Measurements from ENCODE around the gene PSMB11. TPM values are rescaled to one million over a fixed set of nuclear protein-coding genes. Genes with fewer than 3 reads are reported as not detected.

Gene PSMB11
- total RNA-seq, result not detected in 2 replicates

GRCh38 chr14:23042162-23042965 is at the start of gene PSMB11:
PSMB11 (plus strand) TSS chr14:23042212; CDS start chr14:23042226, 14 bp downstream.

DNA sequence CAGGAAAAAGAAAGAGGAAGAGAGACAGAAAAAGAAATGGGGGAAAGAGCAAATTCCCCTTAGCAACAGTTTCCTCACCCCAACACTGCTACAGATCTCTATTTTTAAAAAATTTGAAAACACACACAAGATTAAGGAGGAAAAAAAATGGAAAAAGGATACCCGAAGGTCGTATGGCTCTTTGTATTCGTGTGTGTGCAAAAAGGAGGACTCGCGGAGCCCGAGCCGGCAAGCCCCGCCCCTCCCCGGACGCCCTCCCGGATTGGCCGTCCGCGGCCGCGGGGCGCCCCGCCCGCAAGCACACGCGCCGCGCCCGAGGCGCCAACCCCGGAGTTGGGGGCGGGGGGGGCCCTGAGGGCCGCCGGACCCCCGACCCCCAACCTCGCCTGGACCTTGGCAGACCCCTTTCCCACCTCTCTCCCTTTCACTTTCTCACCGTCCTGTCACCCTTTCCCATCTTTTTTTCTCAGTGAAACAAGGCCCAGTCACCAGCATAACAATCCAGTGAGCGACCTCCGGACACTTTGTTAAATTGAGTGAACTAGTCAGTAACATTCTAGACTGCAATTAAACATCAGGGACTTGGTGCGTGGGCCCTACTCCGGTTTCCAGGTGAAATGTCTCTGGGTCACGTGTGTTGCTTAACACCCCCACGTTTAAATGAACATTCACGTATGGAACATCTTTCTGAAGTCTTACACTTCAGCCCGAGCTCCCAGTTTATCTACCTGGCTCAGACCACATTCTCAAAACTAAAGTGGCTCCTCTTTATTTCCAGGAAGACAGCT is 31.9 kb upstream of the PSMB11 start, which contains the start of gene C14orf93:
Gene C14orf93, minus strand, starts transcription at position 205 of the 788 bp plus-strand sequence. CDS start 11,120 bp downstream, outside the sequence.

GRCh38 chr14:23034498-23035302 is 7.3 kb upstream of the PSMB11 start, which contains the start of gene PSMB5:
PSMB5 (minus strand) TSS chr14:23034900; CDS start chr14:23034881, 19 bp downstream.

DNA sequence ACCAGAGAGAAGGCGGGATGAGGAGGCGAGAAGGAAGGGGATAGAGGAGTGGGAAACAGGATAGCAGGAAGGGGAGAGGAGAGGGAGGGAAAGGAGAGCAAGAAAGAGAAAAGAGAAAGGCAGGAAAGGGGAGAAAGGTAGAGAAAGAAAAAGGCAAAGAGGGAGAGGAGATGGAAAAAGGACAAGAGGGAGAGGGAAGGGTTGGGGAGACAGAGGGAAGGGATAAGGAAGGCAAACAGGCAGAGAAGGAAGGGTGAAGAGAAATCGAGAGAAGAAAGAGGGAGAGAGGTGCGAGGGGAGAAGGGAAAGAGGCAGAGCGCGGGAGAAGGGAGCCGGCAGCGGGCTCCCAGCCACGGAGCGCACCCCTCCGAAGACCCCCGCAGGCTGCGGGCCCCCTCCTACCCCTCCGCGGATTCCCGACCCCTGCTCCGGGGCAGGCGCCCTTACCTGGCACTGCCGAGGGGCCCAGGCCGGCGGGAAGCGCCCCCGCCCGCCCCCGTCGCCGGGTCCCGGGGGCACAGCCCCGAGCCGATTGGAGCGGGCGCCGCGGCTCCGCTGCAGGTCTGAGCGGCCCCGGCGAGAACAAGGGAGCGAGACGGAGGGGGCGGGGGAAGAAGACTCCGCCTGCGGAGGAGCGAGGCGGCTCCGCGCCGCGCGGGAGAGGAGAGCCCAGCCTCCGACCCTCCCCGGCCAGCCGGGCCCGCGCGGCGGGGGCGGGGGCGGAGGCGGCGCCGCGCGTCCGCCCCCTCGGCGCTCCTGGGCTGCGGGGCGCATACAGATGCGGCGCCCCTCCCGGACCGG is 15.1 kb downstream of the PSMB11 start, which contains the start of gene CDH24:
Gene CDH24, minus strand, starts transcription at position 565 of the 801 bp plus-strand sequence. CDS start 1,787 bp downstream, outside the sequence.

Other genes starting within 250 kb of the PSMB11 start
- gene SLC7A7, start 226.8 kb upstream of the PSMB11 start, total RNA-seq, result 9.1 and 12.7 TPM in 2 replicates
- 71.9 and 243 TPM in 2 replicates for gene MRPL52, start 212.3 kb upstream of the PSMB11 start, total RNA-seq
- gene MMP14, start 205.6 kb upstream of the PSMB11 start, total RNA-seq, result 445 and 594 TPM in 2 replicates
- 97.6 and 109 TPM in 2 replicates for gene LRP10, start 170.5 kb upstream of the PSMB11 start, total RNA-seq
- gene REM2, start 159.0 kb upstream of the PSMB11 start, total RNA-seq, result 0.32 and 0.39 TPM in 2 replicates
- gene RBM23, start 123.1 kb upstream of the PSMB11 start, total RNA-seq, result 55.1 and 71.5 TPM in 2 replicates
- gene PRMT5, start 112.8 kb upstream of the PSMB11 start, total RNA-seq, result 54.9 and 84.9 TPM in 2 replicates
- gene HAUS4, start 85.1 kb upstream of the PSMB11 start, total RNA-seq, result 52.2 and 55.6 TPM in 2 replicates
- 17.0 and 22.6 TPM in 2 replicates for gene AJUBA, start 59.7 kb upstream of the PSMB11 start, total RNA-seq
- gene C14orf93, start 32.1 kb upstream of the PSMB11 start, total RNA-seq, result 9.8 and 13.2 TPM in 2 replicates
- gene PSMB5, start 7.3 kb upstream of the PSMB11 start, total RNA-seq, result 234 and 386 TPM in 2 replicates
- gene CDH24, start 15.3 kb downstream of the PSMB11 start, total RNA-seq, result 5.8 and 12.5 TPM in 2 replicates
- 53.3 and 99.1 TPM in 2 replicates for gene ACIN1, start 52.9 kb downstream of the PSMB11 start, total RNA-seq
- 53.2 and 53.3 TPM in 2 replicates for gene C14orf119, start 53.3 kb downstream of the PSMB11 start, total RNA-seq
- 0.88 TPM in 1 of 2 replicates, not detected in the other for gene CIROP, start 62.8 kb downstream of the PSMB11 start, total RNA-seq
- not detected in 2 replicates for gene CEBPE, start 77.0 kb downstream of the PSMB11 start, total RNA-seq
- 0.26 and 4.6 TPM in 2 replicates for gene SLC7A8, start 141.4 kb downstream of the PSMB11 start, total RNA-seq
- not detected in 2 replicates for gene RNF212B, start 195.7 kb downstream of the PSMB11 start, total RNA-seq
- gene HOMEZ, start 243.9 kb downstream of the PSMB11 start, total RNA-seq, result 9.1 and 16.4 TPM in 2 replicates

All from epithelial cell of alveolus of lung (primary cell).